CD14-positive monocyte (primary cell): Measurements from ENCODE around the gene RIN2. TPM values are rescaled to one million over a fixed set of nuclear protein-coding genes. Genes with fewer than 3 reads are reported as not detected.

Experiments
- DNase-seq, 3 donors: peaks; one replicate each; pipeline ENCODE4 v3.0.0-alpha.2; 2011 to 2022
- H2AFZ ChIP-seq: 2 replicates; pipeline ENCODE4 v1.6.0; 2012; ENCODE audit warnings: mild to moderate bottlenecking, low read depth, low read length, inconsistent platforms; ENCODE audit not compliant: insufficient read depth, poor library complexity, severe bottlenecking
- H3K27ac ChIP-seq, 2 donors: 1 replicate in 1 of 2; 2 replicates in 1 of 2; pipeline ENCODE4 v1.5.1; 2012 to 2013; ENCODE audit warnings: low read length in 2 of 2, control low read depth in 1 of 2, inconsistent platforms in 1 of 2, low read depth in 1 of 2, mild to moderate bottlenecking in 1 of 2
- H3K27me3 ChIP-seq, 2 donors: one replicate each; pipeline versions ENCODE4 v1.6.0 to v1.6.1; 2011 to 2013; ENCODE audit warnings: low read length in 2 of 2; ENCODE audit not compliant: control insufficient read depth in 2 of 2, insufficient read depth in 2 of 2
- H3K36me3 ChIP-seq, 2 donors: replicated peaks in 1 of 2; 1 replicate in 1 of 2; 2 replicates in 1 of 2; pipeline versions ENCODE4 v1.5.1 to v1.6.1; 2012 to 2013; ENCODE audit warnings: low read length in 2 of 2, control low read depth in 1 of 2, inconsistent platforms in 1 of 2, mild to moderate bottlenecking in 1 of 2; ENCODE audit not compliant: insufficient read depth in 2 of 2, control insufficient read depth in 1 of 2
- H3K4me1 ChIP-seq, 2 donors: 1 replicate in 1 of 2; 2 replicates in 1 of 2; pipeline versions ENCODE4 v1.5.1 to v1.6.1; 2012 to 2013; ENCODE audit warnings: low read length in 2 of 2, control low read depth in 1 of 2, inconsistent platforms in 1 of 2, mild to moderate bottlenecking in 1 of 2, moderate library complexity in 1 of 2; ENCODE audit not compliant: insufficient read depth in 2 of 2, control insufficient read depth in 1 of 2
- H3K4me2 ChIP-seq: replicated peaks from 2 replicates; pipeline ENCODE3; 2012; ENCODE audit warnings: low read length, moderate library complexity, mild to moderate bottlenecking; ENCODE audit not compliant: poor library complexity, severe bottlenecking; ENCODE audit errors: extremely low read depth
- H3K4me3 ChIP-seq, 3 experiments: fragments of 200-600 bp in 1 of 3; sonication (generic) in 1 of 3; replicated peaks in 1 of 3; 1 replicate in 2 of 3; 2 replicates in 1 of 3; pipeline ENCODE4 v1.5.1; 2011 to 2013; ENCODE audit warnings: low read length in 3 of 3, mild to moderate bottlenecking in 3 of 3, control low read depth in 2 of 3, low read depth in 2 of 3, inconsistent platforms in 1 of 3, moderate library complexity in 1 of 3
- H3K79me2 ChIP-seq: 2 replicates; pipeline ENCODE4 v1.6.0; 2012; ENCODE audit warnings: mild to moderate bottlenecking, control low read depth, inconsistent platforms, low read length, moderate library complexity; ENCODE audit not compliant: insufficient read depth
- H3K9ac ChIP-seq: 2 replicates; pipeline ENCODE4 v1.6.0; 2017; ENCODE audit warnings: low read length, mild to moderate bottlenecking; ENCODE audit not compliant: insufficient read depth, poor library complexity, severe bottlenecking
- H3K9me3 ChIP-seq, 2 donors: replicated peaks in 1 of 2; 1 replicate in 1 of 2; 2 replicates in 1 of 2; pipeline versions ENCODE4 v1.5.1 to v1.6.1; 2012 to 2013; ENCODE audit warnings: low read length in 2 of 2, control low read depth in 1 of 2; ENCODE audit not compliant: control insufficient read depth in 1 of 2, insufficient read depth in 1 of 2
- H4K20me1 ChIP-seq: 2 replicates; pipeline ENCODE4 v1.6.0; 2012; ENCODE audit warnings: mild to moderate bottlenecking, low read length, control low read depth, moderate library complexity; ENCODE audit not compliant: insufficient read depth
- H3K27ac Mint-ChIP-seq, 7 donors: one replicate each; pipeline ENCODE4 v1.8.0; 2020; ENCODE audit warnings: mild to moderate bottlenecking in 7 of 7, mixed read lengths in 7 of 7, moderate library complexity in 6 of 7, inconsistent platforms in 2 of 7
- H3K27me3 Mint-ChIP-seq, 3 donors: one replicate each; pipeline ENCODE4 v1.8.0; 2021 to 2022; ENCODE audit warnings: low read depth in 3 of 3, mild to moderate bottlenecking in 3 of 3, mixed read lengths in 3 of 3, moderate library complexity in 3 of 3, inconsistent platforms in 1 of 3
- H3K36me3 Mint-ChIP-seq, 2 donors: one replicate each; pipeline ENCODE4 v1.8.0; 2020; ENCODE audit warnings: mixed read lengths in 2 of 2, inconsistent platforms in 1 of 2, mild to moderate bottlenecking in 1 of 2
- H3K4me1 Mint-ChIP-seq: one replicate; pipeline ENCODE4 v1.8.0; 2020; ENCODE audit warnings: mild to moderate bottlenecking, mixed read lengths
- H3K4me3 Mint-ChIP-seq, 2 donors: one replicate each; pipeline ENCODE4 v1.8.0; 2020; ENCODE audit warnings: mild to moderate bottlenecking in 2 of 2, mixed read lengths in 2 of 2, moderate library complexity in 1 of 2
- H3K9me3 Mint-ChIP-seq, 7 donors: one replicate each; pipeline ENCODE4 v1.8.0; 2020 to 2022; ENCODE audit warnings: mixed read lengths in 7 of 7, mild to moderate bottlenecking in 6 of 7, moderate library complexity in 6 of 7, inconsistent platforms in 2 of 7
- CTCF ChIP-seq: fragments of 200-600 bp; IDR thresholded peaks from one replicate; pipeline ENCODE4 v1.8.0; 2022; ENCODE audit warnings: antibody characterized with exemption, mild to moderate bottlenecking
- WGBS: methylation state at CpG from one replicate; pipeline ENCODE4 v1.1.5; 2013; ENCODE audit warnings: missing lambda C conversion rate; ENCODE audit not compliant: insufficient coverage; 5-methylcytosine and 5-hydroxymethylcytosine counted together
- intact Hi-C, 2 donors: fragments of 100-400 bp; cut with micrococcal nuclease; formaldehyde crosslinking; loops; one replicate each; pipeline versions ENCODE4 v1.15.0 to v1.15.1; 2023
- polyA plus RNA-seq, 3 donors: library from polyadenylated mRNA; depleted of rRNA in 1 of 3; unstranded in 2 of 3; stranded (reverse) in 1 of 3; fragments of 300-500 nt in 2 of 3; fragments of >200 nt in 1 of 3; fragmentation: Illumina TruSeq in 2 of 3; gene quantifications; 1 replicate in 2 of 3; 2 replicates in 1 of 3; pipeline ENCODE4 v1.2.3, GENCODE V29; 2012 to 2021

RIN2 gene
- polyA plus RNA-seq, 3 donors: 5.6 to 25.4 (median 15.4) TPM

GRCh38 chr20:19712721-19713260, 45.3 kb upstream of the RIN2 start:
- Mint-ChIP-seq H3K9me3 (peaks cover 0 to 18% (median 13%) of the 10 kb centered on the region in 7 donors), H3K4me3 (no peak overlapping the region)
- 97% methylated on average over 2 of the region's 4 CpGs for WGBS

GRCh38 chr20:19713822-19714578, 44.1 kb upstream of the RIN2 start:
- H3K27me3 ChIP-seq: no peaks in the 10 kb centered on the region
- peaks cover 0 to 8% of the 10 kb centered on the region in 2 donors for H3K9me3 ChIP-seq
- no CpG with 5 or more reads among the region's 2 CpGs for WGBS
- H3K36me3 ChIP-seq: no peaks in the 10 kb centered on the region
- no peak overlapping the region for H2AFZ ChIP-seq
- H3K27ac Mint-ChIP-seq: no peak overlapping the region
- peak overlapping the region in 1 of 2 donors; percentile 51 for H3K4me3 Mint-ChIP-seq
- no peak overlapping the region for H3K27ac ChIP-seq
- no peak overlapping the region for H3K9ac ChIP-seq
- no peak overlapping the region for H3K4me3 ChIP-seq
- intact Hi-C loops: no loop called here
- DNase-seq: no peak
- no peak overlapping the region for H3K4me2 ChIP-seq
- H3K36me3 Mint-ChIP-seq: no peaks in the 10 kb centered on the region
- peaks cover 0 to 19% (median 13%) of the 10 kb centered on the region in 7 donors for H3K9me3 Mint-ChIP-seq
- no peaks in the 10 kb centered on the region for H3K79me2 ChIP-seq
- no peaks in the 10 kb centered on the region for H4K20me1 ChIP-seq
- peaks cover 6% of the 10 kb centered on the region for H3K4me1 Mint-ChIP-seq
- peaks cover 5 to 9% of the 10 kb centered on the region in 2 donors for H3K4me1 ChIP-seq
- TF ChIP-seq CTCF: no peak
- H3K27me3 Mint-ChIP-seq: peaks cover 0 to 4% (median 1%) of the 10 kb centered on the region in 3 donors

More at GRCh38 chr20:19712721-19713260, 45.3 kb upstream of the RIN2 start:
- H3K4me3 ChIP-seq: no peak overlapping the region
- TF ChIP-seq CTCF: no peak
- no peaks in the 10 kb centered on the region for H3K79me2 ChIP-seq
- intact Hi-C loops: no loop called here
- Mint-ChIP-seq H3K27ac (peak overlapping the region in 1 of 7 donors; percentile 51), H3K27me3 (peaks cover 0 to 4% (median 1%) of the 10 kb centered on the region in 3 donors), H3K4me1 (peaks cover 6% of the 10 kb centered on the region), H3K36me3 (no peaks in the 10 kb centered on the region)
- peaks cover 5 to 9% of the 10 kb centered on the region in 2 donors for H3K4me1 ChIP-seq
- DNase-seq: no peak
- H3K4me2 ChIP-seq: no peak overlapping the region
- H3K9me3 ChIP-seq: peaks cover 0 to 8% of the 10 kb centered on the region in 2 donors
- H4K20me1 ChIP-seq: no peaks in the 10 kb centered on the region
- no peaks in the 10 kb centered on the region for H3K36me3 ChIP-seq
- H3K9ac ChIP-seq: no peak overlapping the region
- H2AFZ ChIP-seq: no peak overlapping the region
- H3K27ac ChIP-seq: no peak overlapping the region
- H3K27me3 ChIP-seq: no peaks in the 10 kb centered on the region
